Left ventricle myocardium inferior (tissue), 1 donor: Measurements from ENCODE around the gene COL4A2. TPM values are rescaled to one million over a fixed set of nuclear protein-coding genes. Genes with fewer than 3 reads are reported as not detected.

Experiments
- DNase-seq: peaks from one replicate; pipeline ENCODE4 v3.0.0-alpha.2; 2020
- H3K27ac ChIP-seq: fragments of 200-600 bp; replicated peaks from 2 replicates; pipeline ENCODE4 v1.8.0; 2021
- H3K27me3 ChIP-seq: fragments of 200-600 bp; 2 replicates; pipeline ENCODE4 v1.8.0; 2021; ENCODE audit warnings: low read depth
- H3K36me3 ChIP-seq: fragments of 200-600 bp; 2 replicates; pipeline ENCODE4 v1.8.0; 2021
- H3K4me1 ChIP-seq: fragments of 200-600 bp; 2 replicates; pipeline ENCODE4 v1.8.0; 2021
- H3K4me3 ChIP-seq: fragments of 200-600 bp; 2 replicates; pipeline ENCODE4 v1.8.0; 2021; ENCODE audit warnings: mild to moderate bottlenecking, moderate library complexity
- H3K9me3 ChIP-seq: fragments of 200-600 bp; replicated peaks from 2 replicates; pipeline ENCODE4 v1.8.0; 2021
- CTCF ChIP-seq: fragments of 200-600 bp; IDR thresholded peaks from 2 replicates; pipeline ENCODE4 v1.8.0; 2021; ENCODE audit warnings: antibody characterized with exemption, mild to moderate bottlenecking, borderline replicate concordance
- intact Hi-C: fragments of 100-400 bp; cut with micrococcal nuclease; formaldehyde crosslinking; loops from one replicate; pipeline ENCODE4 v1.11.0; 2022
- long read RNA-seq: library from polyadenylated mRNA; unstranded; transcript quantifications from one replicate; pipeline ENCODE4 v2.0.0, GENCODE V29; 2021
- total RNA-seq: library from RNA; stranded (reverse); fragmentation: NEBNext Ultra II Directional; extraction: Animal tissue kit (Norgen Biotek cat#: 25700); gene quantifications from one replicate; pipeline ENCODE4 v1.2.1, GENCODE V29; 2021
- donor health status: DM: no; HTN: yes; CAD: no; lungs with severe emphysema.

The COL4A2 gene
- 117 TPM for total RNA-seq
- long read RNA-seq, full-length matches to known transcripts = 97 of 239 reads
- long read RNA-seq, partial matches to known transcripts = 125 of 239 reads
- long read RNA-seq, other reads (novel, unspliced or antisense) = 17 of 239 reads

- Histone ChIP-seq H3K9me3 (no peaks in the 10 kb centered on the region), H3K27ac (peak within 1 kb of the TSS; percentile 97), H3K4me1 (peaks cover 98% of the 10 kb centered on the region), H3K4me3 (peak within 1 kb of the TSS; percentile 83), H3K27me3 (no peaks in the 10 kb centered on the region), H3K36me3 (no peaks in the 10 kb centered on the region)
- intact Hi-C loops = loop anchor here (10.0 kb wide), 2 partner anchors 82 to 108 kb away; no protein-coding TSS in a partner anchor
- no peak for TF ChIP-seq CTCF
- peak; percentile 87 for DNase-seq
Measured at GRCh38 chr13:110306960-110307766, at the start of gene COL4A2, which contains the start of gene COL4A1. Gene COL4A2 (plus strand): TSS chr13:110307284. CDS start chr13:110307904, 620 bp downstream. Gene COL4A1 (minus strand): TSS chr13:110307157. CDS start chr13:110307027, 130 bp downstream.

- Histone ChIP-seq H3K36me3 (no peaks in the 10 kb centered on the region), H3K4me3 (no peak overlapping the region), H3K27ac (peak overlapping the region; percentile 57), H3K27me3 (no peaks in the 10 kb centered on the region), H3K4me1 (peaks cover 69% of the 10 kb centered on the region), H3K9me3 (no peaks in the 10 kb centered on the region)
- no peak for DNase-seq
- TF ChIP-seq CTCF = no peak
- intact Hi-C loops = no loop called here
Measured at GRCh38 chr13:110257408-110257807, 49.7 kb upstream of the COL4A2 start.

GRCh38 chr13:110258876-110259631 lies 48.0 kb upstream of the COL4A2 start:
- Histone ChIP-seq H3K9me3 (no peaks in the 10 kb centered on the region), H3K36me3 (no peaks in the 10 kb centered on the region), H3K27me3 (no peaks in the 10 kb centered on the region), H3K27ac (peak overlapping the region; percentile 52), H3K4me1 (peaks cover 82% of the 10 kb centered on the region), H3K4me3 (no peak overlapping the region)
- no peak for TF ChIP-seq CTCF
- intact Hi-C loops = no loop called here
- DNase-seq = no peak

- Histone ChIP-seq H3K4me1 (peaks cover 84% of the 10 kb centered on the region), H3K4me3 (no peak overlapping the region), H3K36me3 (no peaks in the 10 kb centered on the region), H3K27ac (peak overlapping the region; percentile 52), H3K27me3 (no peaks in the 10 kb centered on the region), H3K9me3 (no peaks in the 10 kb centered on the region)
- intact Hi-C loops = no loop called here
- TF ChIP-seq CTCF = no peak
- DNase-seq = no peak
Measured at GRCh38 chr13:110259651-110260050, 47.4 kb upstream of the COL4A2 start.
